ENCODE data around the gene PTPRM. TPM values are rescaled to one million over a fixed set of nuclear protein-coding genes. Genes with fewer than 3 reads are reported as not detected.
"Not testable (repeated sequence)": the region's sequence is repeated elsewhere in the genome, so short reads cannot be mapped to it uniquely, and the experiment has no call there.

PTPRM gene
- total RNA-seq, 2 donors from 2014 or later: 51.4 to 75.5 TPM

GRCh38 chr18:7931763-7932162, 364.6 kb downstream of the PTPRM start:
- intact Hi-C loops (cut with DNase I): no loop called here
- ATAC-seq: no peak
- no peak for DNase-seq

- ATAC-seq (no peak), DNase-seq (no peak)
- intact Hi-C loops (cut with DNase I): no loop called here
These were observed 370.2 kb downstream of the PTPRM start for GRCh38 chr18:7937268-7937667.

- DNase-seq (no peak), ATAC-seq (no peak)
- intact Hi-C loops (cut with DNase I): no loop called here
These were observed 372.4 kb downstream of the PTPRM start for GRCh38 chr18:7939521-7939920.

GRCh38 chr18:7940379-7940778, 373.3 kb downstream of the PTPRM start:
- intact Hi-C loops (cut with DNase I): no loop called here
- peak in 1 of 2 donors; percentile 31 for ATAC-seq

DNA sequence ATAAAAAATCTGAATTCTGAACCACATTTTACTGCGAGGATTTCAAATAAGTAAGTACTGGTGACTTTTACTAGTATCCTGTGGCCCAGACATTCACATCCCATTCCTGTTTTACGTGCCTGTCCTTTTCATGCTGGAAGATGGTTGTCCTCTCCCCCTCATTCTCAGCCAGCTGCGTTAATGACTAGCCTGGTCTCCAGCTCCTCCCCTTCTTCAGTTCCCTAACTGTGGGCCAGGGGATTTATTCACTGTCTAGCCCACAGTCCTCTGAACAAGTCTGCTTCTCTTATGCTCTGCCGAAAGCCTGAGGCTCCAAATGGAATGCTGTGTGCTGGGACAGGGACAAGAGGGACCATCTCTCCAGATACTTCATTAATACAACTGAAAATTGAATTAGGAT, 373.9 kb downstream of the PTPRM start:
- intact Hi-C loops (cut with DNase I): no loop called here
- ATAC-seq: no peak
- DNase-seq: no peak

More at GRCh38 chr18:7940379-7940778, 373.3 kb downstream of the PTPRM start:
- DNase-seq: no peak

DNA sequence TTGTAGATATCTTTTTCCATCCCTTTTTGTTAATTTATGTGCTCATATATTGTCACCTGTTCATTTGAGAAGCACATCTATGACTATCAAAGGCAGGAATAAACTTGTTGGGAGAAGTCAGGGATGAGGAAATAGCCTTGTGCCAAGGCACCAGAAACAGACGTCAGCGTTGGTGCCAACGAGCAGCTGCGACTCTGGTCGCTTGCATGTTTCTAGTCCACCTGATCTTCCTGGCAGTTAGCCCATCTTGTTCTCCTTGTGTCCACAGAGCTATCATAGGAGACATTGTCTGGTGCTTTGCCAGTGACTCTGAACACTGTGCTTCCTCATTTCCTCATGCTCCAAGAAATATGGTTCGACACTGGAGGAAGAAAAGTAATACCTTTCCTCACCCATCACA, 374.4 kb downstream of the PTPRM start:
- intact Hi-C loops (cut with DNase I): no loop called here
- peak; percentile 44 for DNase-seq

GRCh38 chr18:7945882-7946281, 378.8 kb downstream of the PTPRM start:
- intact Hi-C loops (cut with DNase I): no loop called here
- ATAC-seq (no peak), DNase-seq (no peak)

More for the DNA sequence above, 374.4 kb downstream of the PTPRM start:
- peak in 1 of 2 donors; percentile 72 for ATAC-seq

DNA sequence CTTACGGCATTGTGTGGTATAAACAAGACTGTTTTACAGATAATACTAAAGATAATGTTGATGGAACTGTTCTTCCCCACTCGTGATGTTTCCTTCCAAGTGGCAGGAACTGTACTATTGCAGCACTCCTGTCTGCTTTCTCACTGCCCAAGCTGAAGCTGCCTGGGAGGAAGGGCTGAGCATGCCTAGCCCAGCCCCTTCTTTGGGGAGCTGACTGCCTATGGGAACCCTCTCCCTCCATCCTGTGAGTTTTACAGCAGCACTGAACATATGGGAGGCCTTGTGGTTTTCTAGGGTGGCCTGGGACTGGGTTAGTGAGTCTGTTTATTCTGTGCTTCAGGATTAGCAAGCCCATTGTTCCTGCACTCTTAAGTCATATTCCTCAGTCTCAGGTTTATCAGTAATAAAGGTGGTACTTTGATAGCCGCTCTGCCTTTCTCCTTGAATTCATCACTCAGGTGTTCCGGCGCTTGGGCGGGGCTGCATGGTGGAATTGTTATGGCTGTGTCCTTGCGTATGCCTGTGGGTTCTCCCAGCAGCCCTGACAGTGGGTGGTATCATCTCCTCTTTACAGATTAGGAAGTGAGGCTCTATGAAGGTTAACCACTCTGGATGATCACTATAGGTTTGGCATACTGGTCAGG, 379.7 kb downstream of the PTPRM start:
- intact Hi-C loops (cut with DNase I): no loop called here
- ATAC-seq: peak; percentile 52 to 84
- DNase-seq: peak; percentile 24

DNA sequence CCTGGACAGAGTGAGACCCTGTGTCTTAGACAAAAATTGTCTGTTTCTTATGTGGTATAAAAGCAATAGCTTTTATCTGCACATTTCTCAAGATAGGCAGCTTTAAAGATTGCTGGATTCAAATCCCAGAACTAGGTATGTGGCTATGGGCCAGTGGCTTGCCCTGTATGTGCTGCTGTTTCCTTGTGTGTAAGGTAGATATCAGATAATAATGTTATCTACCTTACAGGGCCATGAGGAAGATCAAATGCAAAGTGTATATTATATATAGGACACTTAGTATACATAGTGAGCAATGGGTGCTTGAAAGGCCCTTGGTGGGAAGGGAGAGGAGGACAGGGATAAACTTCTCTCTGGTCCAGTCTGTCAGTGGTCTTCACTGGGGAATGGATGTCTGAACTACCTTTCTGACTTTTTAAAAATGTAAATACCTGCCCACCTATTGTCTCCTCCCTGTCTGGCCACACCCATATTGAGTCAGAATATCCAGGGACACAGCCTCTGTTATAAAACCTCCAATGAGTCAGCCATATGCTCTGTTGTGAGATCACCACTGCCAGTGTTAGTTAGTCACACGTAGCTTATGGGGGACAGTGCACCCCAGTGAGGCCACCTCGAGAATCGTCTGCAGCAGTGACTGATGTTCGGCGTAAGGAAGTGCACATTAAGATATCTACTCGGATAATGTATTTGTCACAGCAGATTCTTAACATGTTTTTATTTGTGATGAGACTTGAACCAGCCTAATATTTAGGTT, 383.4 kb downstream of the PTPRM start:
- no peak for ATAC-seq
- intact Hi-C loops (cut with DNase I): no loop called here

GRCh38 chr18:7953095-7953958, 386.2 kb downstream of the PTPRM start:
- DNase-seq (no peak), ATAC-seq (no peak)
- intact Hi-C loops (cut with DNase I): no loop called here

More for the DNA sequence above, 383.4 kb downstream of the PTPRM start:
- DNase-seq: no peak

DNA sequence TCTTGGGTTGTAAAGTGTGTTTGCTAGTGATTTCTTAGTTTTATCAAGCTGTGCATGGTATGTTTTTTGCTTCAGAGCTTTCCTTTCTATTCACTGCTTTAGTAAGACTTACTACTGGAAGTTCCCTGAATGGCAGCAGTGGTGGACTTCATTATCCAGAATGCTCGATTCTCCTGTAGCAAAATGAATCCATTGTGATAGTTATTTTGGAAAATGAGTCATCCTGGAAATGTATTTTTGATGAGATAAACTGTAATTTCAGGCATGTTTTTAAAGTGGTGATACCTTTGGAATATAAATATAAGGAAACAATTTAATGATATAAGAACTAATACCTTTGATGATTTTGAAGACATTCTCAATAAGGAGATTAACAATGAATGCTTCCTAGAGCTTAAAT, 387.1 kb downstream of the PTPRM start:
- DNase-seq (no peak), ATAC-seq (no peak)
- intact Hi-C loops (cut with DNase I): no loop called here

GRCh38 chr18:7955175-7955574, 388.1 kb downstream of the PTPRM start:
- DNase-seq (no peak), ATAC-seq (no peak)
- intact Hi-C loops (cut with DNase I): no loop called here

GRCh38 chr18:7957297-7957696, 390.2 kb downstream of the PTPRM start:
- intact Hi-C loops (cut with DNase I): no loop called here
- no peak for DNase-seq
- no peak for ATAC-seq

DNA sequence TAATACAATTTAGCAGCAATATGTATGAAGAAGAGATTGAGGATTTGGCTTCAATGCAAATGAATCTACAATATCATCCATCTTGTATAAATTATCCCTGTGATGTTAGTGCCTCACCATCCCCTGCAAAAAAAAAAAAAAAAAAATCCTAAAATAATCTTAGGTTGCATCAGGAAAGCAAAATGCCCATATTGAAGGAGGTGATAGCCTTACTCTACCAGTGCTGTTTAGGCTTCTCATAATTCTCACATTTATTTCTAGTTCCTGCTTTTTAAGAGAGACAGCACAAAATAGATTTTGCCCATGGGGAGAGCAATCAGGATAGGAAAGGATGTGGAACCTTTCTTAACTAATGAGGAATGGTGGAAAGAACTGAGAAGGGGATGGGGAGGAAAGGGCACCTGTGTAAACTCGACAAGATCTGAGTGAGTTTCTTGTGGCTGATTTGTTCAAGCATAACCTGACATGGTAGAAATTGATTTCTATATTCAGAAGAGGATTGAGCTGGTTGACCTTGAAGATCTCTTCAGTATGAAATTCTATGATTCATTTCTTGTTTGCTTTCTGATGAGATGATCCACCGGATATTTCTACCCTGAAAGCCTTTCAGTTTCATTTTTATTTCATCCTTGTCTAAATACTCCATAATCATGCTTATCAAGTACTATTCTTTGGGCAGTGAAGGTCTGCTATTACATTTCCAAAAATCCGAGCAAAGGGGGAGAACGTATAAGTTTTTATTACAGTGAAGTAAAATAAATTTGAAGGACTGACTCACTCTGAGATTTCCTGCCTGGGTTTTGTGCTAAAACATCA, 391.2 kb downstream of the PTPRM start:
- ATAC-seq: no peak
- intact Hi-C loops (cut with DNase I): no loop called here
- DNase-seq: no peak

DNA sequence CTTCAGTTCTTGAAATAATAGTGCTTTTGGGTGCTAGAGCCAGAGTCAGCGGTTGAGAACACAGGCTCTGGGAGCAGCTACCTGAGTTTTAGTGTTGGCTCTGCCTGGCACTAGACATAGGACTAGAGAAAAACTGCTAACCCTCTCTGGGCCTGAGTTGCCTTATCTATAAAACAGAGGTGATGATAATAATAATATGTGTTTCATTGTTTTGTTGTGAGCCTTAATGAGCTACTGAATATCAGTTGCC, 391.7 kb downstream of the PTPRM start:
- DNase-seq (no peak), ATAC-seq (no peak)
- intact Hi-C loops (cut with DNase I): no loop called here

DNA sequence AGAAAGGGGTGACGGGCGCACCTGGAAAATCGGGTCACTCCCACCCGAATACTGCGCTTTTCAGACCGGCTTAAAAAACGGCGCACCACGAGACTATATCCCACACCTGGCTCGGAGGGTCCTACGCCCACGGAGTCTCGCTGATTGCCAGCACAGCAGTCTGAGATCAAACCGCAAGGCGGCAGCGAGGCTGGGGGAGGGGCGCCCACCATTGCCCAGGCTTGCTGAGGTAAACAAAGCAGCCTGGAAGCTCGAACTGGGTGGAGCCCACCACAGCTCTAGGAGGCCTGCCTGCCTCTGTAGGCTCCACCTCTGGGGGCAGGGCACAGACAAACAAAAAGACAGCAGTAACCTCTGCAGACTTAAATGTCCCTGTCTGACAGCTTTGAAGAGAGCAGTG, 399.6 kb downstream of the PTPRM start:
- intact Hi-C loops (cut with DNase I); ATAC-seq: not testable (repeated sequence)

DNA sequence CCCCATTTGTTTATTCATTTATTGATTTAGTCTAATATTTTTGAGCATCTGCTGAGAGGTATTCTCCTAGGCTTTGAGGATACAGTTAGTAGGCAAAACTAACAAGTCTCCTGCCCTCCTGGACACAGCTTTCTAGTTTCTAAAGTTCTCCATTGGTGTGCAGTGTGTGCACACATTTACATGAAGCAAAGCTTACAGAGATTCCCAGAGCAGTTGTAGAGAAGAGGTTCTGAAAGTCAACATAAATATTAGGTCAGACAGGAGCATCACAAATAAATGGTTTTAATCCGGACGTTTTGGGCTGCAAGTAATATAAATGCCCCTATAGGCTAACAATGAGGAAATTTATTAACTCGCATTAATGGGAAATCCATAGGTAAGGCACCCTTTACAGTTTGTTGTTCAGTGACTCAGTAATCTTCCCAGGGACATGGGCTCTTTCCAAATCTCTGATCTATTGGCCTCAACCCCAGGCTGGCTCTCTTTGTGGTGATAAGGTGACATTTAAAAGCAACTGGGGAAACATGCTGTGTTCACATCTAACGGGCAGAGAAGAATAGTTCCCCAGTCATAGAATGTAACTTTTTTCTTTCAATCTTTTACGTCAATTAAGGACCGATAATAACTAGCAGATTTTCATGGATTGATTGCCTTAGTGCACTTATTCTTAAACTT, 407.2 kb downstream of the PTPRM start:
- peak in 1 of 2 donors; percentile 35 for ATAC-seq
- intact Hi-C loops (cut with DNase I): no loop called here
- no peak for DNase-seq

More for the DNA sequence above, 399.6 kb downstream of the PTPRM start:
- DNase-seq: not testable (repeated sequence)

DNA sequence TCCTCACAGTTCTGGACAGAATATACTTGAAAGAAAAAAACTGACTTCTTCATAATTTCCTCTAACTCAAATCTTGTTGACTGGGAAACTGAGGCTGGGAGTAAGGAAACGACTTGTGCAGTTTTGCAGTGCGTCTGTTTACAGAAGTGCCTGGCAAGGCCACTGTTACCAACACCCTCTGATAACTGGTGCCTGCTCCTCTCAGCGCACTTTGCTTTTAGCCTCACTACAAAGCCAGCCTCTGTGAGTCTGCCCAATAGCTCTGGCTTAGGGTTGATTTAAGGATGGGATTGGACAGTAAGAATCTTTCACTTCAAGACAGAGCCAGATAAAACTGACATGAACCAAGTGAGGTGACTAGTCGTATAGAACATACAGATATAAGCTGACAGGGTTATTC, 410.8 kb downstream of the PTPRM start:
- ATAC-seq (peak in 1 of 2 donors; percentile 66), DNase-seq (no peak)
- intact Hi-C loops (cut with DNase I): no loop called here

DNA sequence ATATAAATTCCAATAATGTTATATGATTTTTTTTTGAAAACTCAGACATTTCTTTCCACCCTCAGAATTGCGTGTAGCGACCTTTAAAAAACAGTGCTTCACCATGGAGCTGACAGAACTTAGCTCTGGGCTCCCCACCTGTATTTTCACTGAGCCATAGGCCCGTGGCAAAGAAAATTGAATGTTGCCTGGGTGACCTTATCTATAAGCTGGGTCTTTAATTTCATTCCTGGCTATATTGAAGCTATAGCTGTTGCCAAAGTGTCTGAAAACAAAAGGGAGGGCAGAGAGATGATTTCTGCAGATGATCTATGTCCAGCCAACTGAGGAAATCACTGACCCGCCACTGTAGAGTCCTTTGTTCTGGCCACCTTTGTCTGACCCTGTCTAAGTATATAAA, 411.7 kb downstream of the PTPRM start:
- DNase-seq (no peak), ATAC-seq (no peak)
- intact Hi-C loops (cut with DNase I): no loop called here
